ENCODE results near the gene GALNT17. TPM values are rescaled to one million over a fixed set of nuclear protein-coding genes. Genes with fewer than 3 reads are reported as not detected.

The GALNT17 gene
- polyA plus RNA-seq, 1 donor from 2014 or later: 15.7 TPM

DNA sequence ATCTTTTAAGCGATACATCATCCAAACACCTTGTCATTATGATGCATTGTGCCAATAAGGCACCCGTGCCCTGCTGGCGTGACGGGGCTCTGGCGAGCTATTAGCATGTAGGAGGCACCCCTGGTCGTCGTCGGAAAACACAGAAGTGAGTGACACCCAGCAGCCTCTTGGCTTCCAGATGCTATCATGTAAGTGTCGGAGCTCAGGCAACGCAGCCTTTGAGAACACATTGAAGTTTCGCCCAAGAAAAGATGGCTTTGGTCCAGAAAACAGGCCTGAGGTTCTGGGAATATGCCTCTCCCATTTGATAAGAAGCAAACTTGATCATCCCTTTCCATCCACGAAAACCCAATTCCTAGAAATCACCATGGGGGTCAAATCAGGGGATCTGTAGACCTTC lies 555.3 kb downstream of the GALNT17 start:
- H3K79me2 ChIP-seq (replicated peaks; ENCODE audit: insufficient read depth, low read length): no peaks in the 10 kb centered on the region
- no peaks in the 10 kb centered on the region for H3K36me3 ChIP-seq (ENCODE audit: insufficient read depth, low read length)
- H3K27ac ChIP-seq (ENCODE audit: low read length): no peak overlapping the region
- H4K20me1 ChIP-seq (ENCODE audit: insufficient read depth): no peaks in the 10 kb centered on the region
- H3F3A ChIP-seq (ENCODE audit: insufficient read depth, low read length, poor library complexity, severe bottlenecking): no peaks in the 10 kb centered on the region
- no peak overlapping the region for H3K4me3 ChIP-seq (ENCODE audit: low read length)
- H2AFZ ChIP-seq (ENCODE audit: low read depth, low read length): no peak overlapping the region
- no peaks in the 10 kb centered on the region for H3K27me3 ChIP-seq (ENCODE audit: insufficient read depth, low read depth, low read length)
- H3K9ac ChIP-seq (ENCODE audit: low read length): no peak overlapping the region
- H3K9me2 ChIP-seq (ENCODE audit: insufficient read depth, low read length): no peaks in the 10 kb centered on the region
- H3K4me2 ChIP-seq (ENCODE audit: low read length): no peak overlapping the region
- H3K9me3 ChIP-seq (ENCODE audit: low read length): no peaks in the 10 kb centered on the region
- no peak for TF ChIP-seq POLR2AphosphoS5 (IDR thresholded peaks at IDR 0.05)
- no peak for TF ChIP-seq RAD21 (conservative IDR thresholded peaks at IDR 0.05)
- no peak for TF ChIP-seq EP300 (conservative IDR thresholded peaks at IDR 0.05; ENCODE audit: poor library complexity, severe bottlenecking)
- TF ChIP-seq, protein P1, sequence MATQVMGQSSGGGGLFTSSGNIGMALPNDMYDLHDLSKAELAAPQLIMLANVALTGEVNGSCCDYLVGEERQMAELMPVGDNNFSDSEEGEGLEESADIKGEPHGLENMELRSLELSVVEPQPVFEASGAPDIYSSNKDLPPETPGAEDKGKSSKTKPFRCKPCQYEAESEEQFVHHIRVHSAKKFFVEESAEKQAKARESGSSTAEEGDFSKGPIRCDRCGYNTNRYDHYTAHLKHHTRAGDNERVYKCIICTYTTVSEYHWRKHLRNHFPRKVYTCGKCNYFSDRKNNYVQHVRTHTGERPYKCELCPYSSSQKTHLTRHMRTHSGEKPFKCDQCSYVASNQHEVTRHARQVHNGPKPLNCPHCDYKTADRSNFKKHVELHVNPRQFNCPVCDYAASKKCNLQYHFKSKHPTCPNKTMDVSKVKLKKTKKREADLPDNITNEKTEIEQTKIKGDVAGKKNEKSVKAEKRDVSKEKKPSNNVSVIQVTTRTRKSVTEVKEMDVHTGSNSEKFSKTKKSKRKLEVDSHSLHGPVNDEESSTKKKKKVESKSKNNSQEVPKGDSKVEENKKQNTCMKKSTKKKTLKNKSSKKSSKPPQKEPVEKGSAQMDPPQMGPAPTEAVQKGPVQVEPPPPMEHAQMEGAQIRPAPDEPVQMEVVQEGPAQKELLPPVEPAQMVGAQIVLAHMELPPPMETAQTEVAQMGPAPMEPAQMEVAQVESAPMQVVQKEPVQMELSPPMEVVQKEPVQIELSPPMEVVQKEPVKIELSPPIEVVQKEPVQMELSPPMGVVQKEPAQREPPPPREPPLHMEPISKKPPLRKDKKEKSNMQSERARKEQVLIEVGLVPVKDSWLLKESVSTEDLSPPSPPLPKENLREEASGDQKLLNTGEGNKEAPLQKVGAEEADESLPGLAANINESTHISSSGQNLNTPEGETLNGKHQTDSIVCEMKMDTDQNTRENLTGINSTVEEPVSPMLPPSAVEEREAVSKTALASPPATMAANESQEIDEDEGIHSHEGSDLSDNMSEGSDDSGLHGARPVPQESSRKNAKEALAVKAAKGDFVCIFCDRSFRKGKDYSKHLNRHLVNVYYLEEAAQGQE (IDR thresholded peaks at IDR 0.05; ENCODE audit: borderline replicate concordance): no peak
- TF ChIP-seq TAF1 (IDR thresholded peaks at IDR 0.05; ENCODE audit: low read depth): no peak
- TF ChIP-seq EZH2 (IDR thresholded peaks at IDR 0.05; ENCODE audit: borderline replicate concordance, insufficient read depth, low read length, poor library complexity, severe bottlenecking): no peak
- TF ChIP-seq, protein P2, sequence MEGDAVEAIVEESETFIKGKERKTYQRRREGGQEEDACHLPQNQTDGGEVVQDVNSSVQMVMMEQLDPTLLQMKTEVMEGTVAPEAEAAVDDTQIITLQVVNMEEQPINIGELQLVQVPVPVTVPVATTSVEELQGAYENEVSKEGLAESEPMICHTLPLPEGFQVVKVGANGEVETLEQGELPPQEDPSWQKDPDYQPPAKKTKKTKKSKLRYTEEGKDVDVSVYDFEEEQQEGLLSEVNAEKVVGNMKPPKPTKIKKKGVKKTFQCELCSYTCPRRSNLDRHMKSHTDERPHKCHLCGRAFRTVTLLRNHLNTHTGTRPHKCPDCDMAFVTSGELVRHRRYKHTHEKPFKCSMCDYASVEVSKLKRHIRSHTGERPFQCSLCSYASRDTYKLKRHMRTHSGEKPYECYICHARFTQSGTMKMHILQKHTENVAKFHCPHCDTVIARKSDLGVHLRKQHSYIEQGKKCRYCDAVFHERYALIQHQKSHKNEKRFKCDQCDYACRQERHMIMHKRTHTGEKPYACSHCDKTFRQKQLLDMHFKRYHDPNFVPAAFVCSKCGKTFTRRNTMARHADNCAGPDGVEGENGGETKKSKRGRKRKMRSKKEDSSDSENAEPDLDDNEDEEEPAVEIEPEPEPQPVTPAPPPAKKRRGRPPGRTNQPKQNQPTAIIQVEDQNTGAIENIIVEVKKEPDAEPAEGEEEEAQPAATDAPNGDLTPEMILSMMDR (IDR thresholded peaks at IDR 0.05; ENCODE audit: poor library complexity, severe bottlenecking): no peak
- no peak for TF ChIP-seq SMC3 (conservative IDR thresholded peaks at IDR 0.05; ENCODE audit: poor library complexity)
- no peak for TF ChIP-seq MXI1 (conservative IDR thresholded peaks at IDR 0.05; ENCODE audit: poor library complexity, severe bottlenecking)

DNA sequence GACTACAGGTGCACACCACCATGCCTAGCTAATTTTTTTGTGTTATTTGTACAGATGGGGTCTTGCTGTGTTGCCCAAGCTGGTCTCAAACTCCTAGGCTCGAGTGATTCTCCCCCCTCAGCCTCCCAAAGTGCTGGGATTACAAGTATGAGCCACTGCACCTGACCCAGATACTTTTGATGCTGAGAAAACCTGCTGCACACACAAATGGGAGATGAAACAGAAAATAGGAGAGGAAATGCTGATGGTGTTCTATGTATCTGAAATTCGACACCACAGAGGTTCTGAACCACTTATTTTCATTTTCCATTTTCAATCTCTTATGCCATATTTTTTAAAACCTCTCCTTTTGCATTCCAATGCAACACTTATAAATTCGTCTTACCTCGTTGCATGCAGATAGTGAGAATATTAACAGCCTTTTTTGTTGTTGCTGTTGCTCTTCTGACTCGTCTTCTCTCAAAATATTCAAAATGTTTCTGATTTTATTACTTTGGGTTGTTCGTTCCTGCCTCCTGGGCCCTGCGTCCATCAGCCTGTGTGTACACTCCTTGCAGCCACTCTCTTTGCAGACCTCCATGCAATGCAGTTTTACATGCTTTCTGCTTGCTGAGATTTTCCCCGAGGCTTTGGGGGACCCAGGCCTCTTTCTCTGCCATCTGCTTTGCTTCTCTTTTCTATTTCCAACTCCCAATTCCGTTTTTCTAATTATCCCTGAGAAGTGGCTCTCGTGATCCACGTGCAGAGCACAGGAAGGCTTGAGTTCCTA lies 556.1 kb downstream of the GALNT17 start:
- Histone ChIP-seq H3K4me2 (ENCODE audit: low read length) (no peak overlapping the region), H3K27me3 (ENCODE audit: insufficient read depth, low read depth, low read length) (no peaks in the 10 kb centered on the region), H3K79me2 (replicated peaks; ENCODE audit: insufficient read depth, low read length) (no peaks in the 10 kb centered on the region), H3K9ac (ENCODE audit: low read length) (no peak overlapping the region), H3K9me3 (ENCODE audit: low read length) (no peaks in the 10 kb centered on the region), H3K27ac (ENCODE audit: low read length) (no peak overlapping the region), H3F3A (ENCODE audit: insufficient read depth, low read length, poor library complexity, severe bottlenecking) (no peaks in the 10 kb centered on the region), H3K36me3 (ENCODE audit: insufficient read depth, low read length) (no peaks in the 10 kb centered on the region), H4K20me1 (ENCODE audit: insufficient read depth) (no peaks in the 10 kb centered on the region), H2AFZ (ENCODE audit: low read depth, low read length) (no peak overlapping the region), H3K9me2 (ENCODE audit: insufficient read depth, low read length) (no peaks in the 10 kb centered on the region), H3K4me3 (ENCODE audit: low read length) (no peak overlapping the region)
- TF ChIP-seq SMC3 (conservative IDR thresholded peaks at IDR 0.05; ENCODE audit: poor library complexity): no peak
- TF ChIP-seq, protein P2 (IDR thresholded peaks at IDR 0.05; ENCODE audit: poor library complexity, severe bottlenecking): no peak
- TF ChIP-seq EP300 (conservative IDR thresholded peaks at IDR 0.05; ENCODE audit: poor library complexity, severe bottlenecking): no peak
- TF ChIP-seq TAF1 (IDR thresholded peaks at IDR 0.05; ENCODE audit: low read depth): no peak
- TF ChIP-seq MXI1 (conservative IDR thresholded peaks at IDR 0.05; ENCODE audit: poor library complexity, severe bottlenecking): no peak
- TF ChIP-seq, protein P1 (IDR thresholded peaks at IDR 0.05; ENCODE audit: borderline replicate concordance): no peak
- TF ChIP-seq RAD21 (conservative IDR thresholded peaks at IDR 0.05): no peak

All from neural cell (in vitro differentiated cells).